Brain microvascular endothelial cell (primary cell): ENCODE results near the gene DHCR7.

Source experiments
- DNase-seq: peaks from one replicate; pipeline ENCODE4 v3.0.0-alpha.2; 2020
- H3K27ac ChIP-seq: fragments of 250-450 bp; sonication (Bioruptor Pico); 2 replicates; pipeline ENCODE4 v1.5.1; 2020; ENCODE audit warnings: mild to moderate bottlenecking, moderate library complexity
- H3K27me3 ChIP-seq: fragments of 250-450 bp; sonication (Bioruptor Pico); replicated peaks from 2 replicates; pipeline ENCODE4 v1.5.1; 2020; ENCODE audit warnings: mild to moderate bottlenecking
- H3K36me3 ChIP-seq: fragments of 250-450 bp; sonication (Bioruptor Pico); replicated peaks from 2 replicates; pipeline ENCODE4 v1.5.1; 2020; ENCODE audit warnings: mild to moderate bottlenecking
- H3K4me3 ChIP-seq: 2 replicates; pipeline ENCODE4 v1.5.1; 2011; ENCODE audit warnings: low read depth, mild to moderate bottlenecking, control low read depth, low read length, moderate library complexity
- in situ Hi-C: cut with HindIII; loops from 2 replicates; pipeline ENCODE4 v1.10.0; 2017; ENCODE audit warnings: low sequenced_read_pairs, low pct_ligation_motif_present
- TF ChIP-seq, protein P1 (sequence below): IDR thresholded peaks from 2 replicates; pipeline ENCODE4 v1.5.1; 2011; ENCODE audit warnings: low read depth, mild to moderate bottlenecking, moderate library complexity, low read length, control low read depth, inconsistent platforms; ENCODE audit errors: missing control alignments

The DHCR7 gene

GRCh38 chr11:71472357-71472885 lies 24.2 kb upstream of the DHCR7 start:
- Histone ChIP-seq H3K27me3 (no peaks in the 10 kb centered on the region), H3K4me3 (no peak overlapping the region), H3K36me3 (peaks cover 26% of the 10 kb centered on the region), H3K27ac (no peak overlapping the region)
- TF ChIP-seq, protein P1, sequence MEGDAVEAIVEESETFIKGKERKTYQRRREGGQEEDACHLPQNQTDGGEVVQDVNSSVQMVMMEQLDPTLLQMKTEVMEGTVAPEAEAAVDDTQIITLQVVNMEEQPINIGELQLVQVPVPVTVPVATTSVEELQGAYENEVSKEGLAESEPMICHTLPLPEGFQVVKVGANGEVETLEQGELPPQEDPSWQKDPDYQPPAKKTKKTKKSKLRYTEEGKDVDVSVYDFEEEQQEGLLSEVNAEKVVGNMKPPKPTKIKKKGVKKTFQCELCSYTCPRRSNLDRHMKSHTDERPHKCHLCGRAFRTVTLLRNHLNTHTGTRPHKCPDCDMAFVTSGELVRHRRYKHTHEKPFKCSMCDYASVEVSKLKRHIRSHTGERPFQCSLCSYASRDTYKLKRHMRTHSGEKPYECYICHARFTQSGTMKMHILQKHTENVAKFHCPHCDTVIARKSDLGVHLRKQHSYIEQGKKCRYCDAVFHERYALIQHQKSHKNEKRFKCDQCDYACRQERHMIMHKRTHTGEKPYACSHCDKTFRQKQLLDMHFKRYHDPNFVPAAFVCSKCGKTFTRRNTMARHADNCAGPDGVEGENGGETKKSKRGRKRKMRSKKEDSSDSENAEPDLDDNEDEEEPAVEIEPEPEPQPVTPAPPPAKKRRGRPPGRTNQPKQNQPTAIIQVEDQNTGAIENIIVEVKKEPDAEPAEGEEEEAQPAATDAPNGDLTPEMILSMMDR = no peak
- in situ Hi-C loops = no loop called here
- DNase-seq = no peak

GRCh38 chr11:71470946-71471345 lies 22.8 kb upstream of the DHCR7 start:
- H3K4me3 ChIP-seq = no peak overlapping the region
- H3K36me3 ChIP-seq = peaks cover 12% of the 10 kb centered on the region
- no peak for DNase-seq
- in situ Hi-C loops = no loop called here
- no peak overlapping the region for H3K27ac ChIP-seq
- TF ChIP-seq, protein P1 = no peak
- no peaks in the 10 kb centered on the region for H3K27me3 ChIP-seq

- Histone ChIP-seq H3K4me3 (no peak overlapping the region), H3K36me3 (no peaks in the 10 kb centered on the region), H3K27ac (no peak overlapping the region), H3K27me3 (no peaks in the 10 kb centered on the region)
- DNase-seq = no peak
- TF ChIP-seq, protein P1 = no peak
- in situ Hi-C loops = no loop called here
These were observed 19.0 kb upstream of the DHCR7 start for GRCh38 chr11:71467164-71467563.

- TF ChIP-seq, protein P1 = no peak
- in situ Hi-C loops = no loop called here
- no peak for DNase-seq
- Histone ChIP-seq H3K4me3 (no peak overlapping the region), H3K27me3 (no peaks in the 10 kb centered on the region), H3K27ac (no peak overlapping the region), H3K36me3 (peaks cover 2% of the 10 kb centered on the region)
These were observed 18.2 kb upstream of the DHCR7 start for GRCh38 chr11:71466358-71466757.

DNA sequence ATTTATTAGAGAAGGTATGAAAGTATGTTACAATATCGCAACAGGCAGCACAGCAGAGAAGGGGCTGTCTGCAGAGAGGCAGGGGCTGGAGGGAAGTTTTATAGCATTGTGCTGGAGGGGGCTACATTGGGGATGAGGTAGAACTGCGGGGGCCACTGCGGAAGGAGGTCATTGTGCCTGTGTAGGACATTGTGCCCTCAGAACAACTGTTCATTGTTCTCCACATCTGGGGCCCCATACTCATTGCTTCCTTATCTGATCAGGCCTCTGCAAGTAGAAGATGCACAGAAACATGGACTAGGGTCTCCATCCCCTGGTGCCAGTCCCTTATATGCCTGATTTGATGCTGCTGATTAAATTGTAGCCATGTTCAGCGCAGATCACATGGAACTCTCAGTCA lies 16.9 kb upstream of the DHCR7 start:
- H3K4me3 ChIP-seq = no peak overlapping the region
- TF ChIP-seq, protein P1 = no peak
- in situ Hi-C loops = no loop called here
- no peak overlapping the region for H3K27ac ChIP-seq
- DNase-seq = no peak
- peaks cover 5% of the 10 kb centered on the region for H3K36me3 ChIP-seq
- no peaks in the 10 kb centered on the region for H3K27me3 ChIP-seq
